Measurements from ENCODE around the gene ZNF804A.
A peak's percentile ranks its signal among the peaks of the same experiment; 100 is the strongest.

The ZNF804A gene

DNA sequence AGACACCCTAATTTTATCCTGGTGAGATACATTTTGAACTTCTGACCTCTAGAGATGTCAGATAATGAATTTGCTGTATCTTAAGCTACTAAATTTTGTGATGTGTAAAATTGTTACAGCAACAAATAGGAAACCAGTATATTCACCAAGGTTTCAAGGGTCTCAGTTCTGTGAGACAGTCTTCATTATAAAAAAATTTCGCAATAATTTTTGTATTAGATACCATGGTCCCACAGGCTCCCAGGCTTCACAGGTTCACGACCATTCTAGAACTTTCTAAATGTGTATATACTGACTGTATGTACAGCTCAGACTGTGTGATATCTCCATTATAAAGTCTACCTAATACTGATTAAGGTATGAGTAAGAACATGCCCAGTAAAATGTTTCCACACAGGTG, 181.4 kb downstream of the ZNF804A start:
- TF ChIP-seq POLR2AphosphoS5 (IDR thresholded peaks at IDR 0.05; ENCODE audit: low read depth, low read length) (no peak), POLR2A (IDR thresholded peaks at IDR 0.05; ENCODE audit: low read depth, low read length) (no peak), TAF1 (IDR thresholded peaks at IDR 0.05; ENCODE audit: borderline replicate concordance, low read depth, low read length) (no peak)
- DNase-seq (ENCODE audit: insufficient read length) (no peak), FAIRE-seq (peak; percentile 51)

DNA sequence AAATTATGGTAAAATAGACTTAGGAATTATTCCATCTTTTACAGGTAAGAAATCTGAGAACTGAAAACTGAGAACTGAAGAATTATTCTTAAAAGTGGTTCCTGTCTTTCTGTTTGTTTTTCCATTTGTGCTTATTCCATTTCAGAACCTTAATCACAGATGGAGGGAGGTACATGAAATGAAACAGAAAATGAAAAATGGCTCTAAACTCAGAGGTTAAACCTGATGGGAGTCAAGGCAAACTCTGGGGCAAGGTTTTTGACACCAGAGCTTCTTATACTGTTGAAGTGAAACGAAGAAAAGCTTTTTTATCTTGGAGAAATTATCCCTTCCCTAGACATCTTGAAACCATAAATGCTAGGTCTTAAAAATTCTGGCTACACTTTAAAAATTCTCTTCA, 182.1 kb downstream of the ZNF804A start:
- FAIRE-seq (no peak), DNase-seq (ENCODE audit: insufficient read length) (no peak)
- TF ChIP-seq TAF1 (IDR thresholded peaks at IDR 0.05; ENCODE audit: borderline replicate concordance, low read depth, low read length) = no peak
- TF ChIP-seq POLR2A (IDR thresholded peaks at IDR 0.05; ENCODE audit: low read depth, low read length) = no peak
- TF ChIP-seq POLR2AphosphoS5 (IDR thresholded peaks at IDR 0.05; ENCODE audit: low read depth, low read length) = no peak

DNA sequence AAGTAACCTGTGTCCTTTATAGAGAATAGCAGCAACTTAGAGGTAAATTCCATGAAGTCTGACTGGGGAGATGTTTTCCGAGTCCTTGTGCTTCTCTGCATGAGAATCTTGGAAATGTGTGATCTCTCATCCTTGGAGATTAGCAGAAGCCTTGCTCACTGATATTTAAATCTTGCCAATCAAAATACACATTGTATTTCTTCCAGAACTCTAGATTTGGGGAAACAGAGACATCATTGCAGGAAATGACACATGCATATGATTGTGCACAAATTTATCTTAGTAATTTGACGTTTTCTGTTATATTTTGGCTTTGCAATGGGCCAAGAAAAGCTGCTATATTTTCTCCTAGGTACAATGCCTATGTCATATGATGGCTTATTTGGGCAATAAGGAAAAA, 182.6 kb downstream of the ZNF804A start:
- FAIRE-seq = no peak

DNA sequence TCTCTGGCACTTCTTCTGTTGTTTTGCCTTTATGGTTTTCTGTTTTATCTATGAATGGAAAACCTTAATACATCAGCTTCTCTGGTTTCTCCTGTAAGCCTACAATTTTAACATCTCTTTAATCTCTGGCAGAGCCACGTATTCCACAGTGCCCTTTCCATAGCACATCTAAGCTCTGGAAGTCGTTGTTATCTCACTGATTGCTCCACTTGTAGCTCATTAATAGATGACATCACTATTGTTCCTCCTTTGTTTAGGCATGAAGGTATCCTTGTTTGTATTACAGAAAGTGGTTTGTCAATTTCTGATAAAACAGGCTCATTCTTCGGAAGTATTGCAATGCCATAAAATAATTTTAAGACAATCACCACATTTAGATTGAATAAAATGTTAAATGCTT, 185.2 kb downstream of the ZNF804A start:
- no peak for TF ChIP-seq POLR2AphosphoS5 (IDR thresholded peaks at IDR 0.05; ENCODE audit: low read depth, low read length)
- no peak for TF ChIP-seq POLR2A (IDR thresholded peaks at IDR 0.05; ENCODE audit: low read depth, low read length)
- FAIRE-seq = no peak
- no peak for DNase-seq (ENCODE audit: insufficient read length)

More for the DNA sequence above, 182.6 kb downstream of the ZNF804A start:
- TF ChIP-seq POLR2AphosphoS5 (IDR thresholded peaks at IDR 0.05; ENCODE audit: low read depth, low read length) (no peak), POLR2A (IDR thresholded peaks at IDR 0.05; ENCODE audit: low read depth, low read length) (no peak), TAF1 (IDR thresholded peaks at IDR 0.05; ENCODE audit: borderline replicate concordance, low read depth, low read length) (no peak)
- no peak for DNase-seq (ENCODE audit: insufficient read length)

DNA sequence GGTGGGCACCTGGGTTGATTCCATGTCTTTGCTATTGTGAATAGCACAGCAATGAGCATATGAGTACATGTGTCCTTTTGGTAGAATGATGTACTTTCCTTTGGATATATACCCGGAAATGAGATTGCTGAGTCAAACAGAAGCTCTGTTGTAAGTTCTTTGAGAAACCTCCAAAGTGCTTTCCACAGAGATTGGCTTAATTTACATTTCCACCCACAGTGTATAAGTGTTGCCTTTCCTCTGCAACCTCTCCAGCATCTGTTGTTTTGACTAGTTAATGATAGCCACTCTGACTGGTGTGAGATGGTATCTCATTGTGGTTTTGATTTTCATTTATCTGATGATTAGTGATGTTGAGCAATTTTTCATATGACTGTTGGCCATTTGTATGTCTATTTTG, 194.8 kb downstream of the ZNF804A start:
- TF ChIP-seq POLR2A (IDR thresholded peaks at IDR 0.05; ENCODE audit: low read depth, low read length) (no peak), POLR2AphosphoS5 (IDR thresholded peaks at IDR 0.05; ENCODE audit: low read depth, low read length) (no peak), TAF1 (IDR thresholded peaks at IDR 0.05; ENCODE audit: borderline replicate concordance, low read depth, low read length) (no peak)
- DNase-seq (ENCODE audit: insufficient read length) (no peak), FAIRE-seq (no peak)

DNA sequence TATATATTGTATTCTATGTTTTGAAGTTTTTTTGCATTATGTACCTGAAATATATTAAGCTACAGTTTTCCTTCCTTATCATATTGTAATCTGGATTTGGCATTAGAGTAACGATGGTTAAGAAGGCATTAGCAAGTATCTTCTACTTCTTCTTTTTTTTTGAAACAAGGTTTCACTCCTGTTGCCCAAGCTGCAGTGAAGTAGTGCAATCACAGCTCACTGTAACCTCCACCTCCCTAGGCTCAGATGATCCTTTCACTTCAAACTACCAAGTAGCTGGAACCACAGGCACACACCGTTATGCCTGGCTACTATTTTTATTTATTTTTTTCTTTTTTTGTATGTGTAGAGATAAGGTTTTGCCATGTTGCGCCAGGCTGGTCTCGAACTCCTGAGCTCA, 201.1 kb downstream of the ZNF804A start:
- DNase-seq (ENCODE audit: insufficient read length) (no peak), FAIRE-seq (no peak)
- no peak for TF ChIP-seq TAF1 (IDR thresholded peaks at IDR 0.05; ENCODE audit: borderline replicate concordance, low read depth, low read length)
- TF ChIP-seq POLR2A (IDR thresholded peaks at IDR 0.05; ENCODE audit: low read depth, low read length) = no peak
- TF ChIP-seq POLR2AphosphoS5 (IDR thresholded peaks at IDR 0.05; ENCODE audit: low read depth, low read length) = no peak

DNA sequence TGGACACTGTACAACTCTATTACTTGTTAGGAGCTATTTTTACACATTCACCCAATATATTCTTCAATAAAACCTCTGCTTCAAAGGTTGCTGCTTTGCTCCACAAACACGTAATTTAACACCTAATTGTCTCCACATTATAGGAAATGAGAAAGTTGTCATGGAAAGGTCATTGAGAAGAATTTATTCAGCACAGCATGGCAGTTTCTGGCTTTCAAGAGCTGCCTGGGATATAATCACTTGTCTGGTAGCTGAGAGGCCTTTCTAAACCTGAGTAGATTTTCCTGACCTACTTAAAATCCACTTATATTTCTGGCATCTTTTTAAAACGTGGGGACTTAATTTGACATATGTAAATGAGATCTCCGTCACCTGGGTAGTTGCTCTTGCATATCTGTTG, 216.1 kb downstream of the ZNF804A start:
- DNase-seq (ENCODE audit: insufficient read length) (no peak), FAIRE-seq (no peak)
- no peak for TF ChIP-seq POLR2AphosphoS5 (IDR thresholded peaks at IDR 0.05; ENCODE audit: low read depth, low read length)
- no peak for TF ChIP-seq TAF1 (IDR thresholded peaks at IDR 0.05; ENCODE audit: borderline replicate concordance, low read depth, low read length)
- no peak for TF ChIP-seq POLR2A (IDR thresholded peaks at IDR 0.05; ENCODE audit: low read depth, low read length)

DNA sequence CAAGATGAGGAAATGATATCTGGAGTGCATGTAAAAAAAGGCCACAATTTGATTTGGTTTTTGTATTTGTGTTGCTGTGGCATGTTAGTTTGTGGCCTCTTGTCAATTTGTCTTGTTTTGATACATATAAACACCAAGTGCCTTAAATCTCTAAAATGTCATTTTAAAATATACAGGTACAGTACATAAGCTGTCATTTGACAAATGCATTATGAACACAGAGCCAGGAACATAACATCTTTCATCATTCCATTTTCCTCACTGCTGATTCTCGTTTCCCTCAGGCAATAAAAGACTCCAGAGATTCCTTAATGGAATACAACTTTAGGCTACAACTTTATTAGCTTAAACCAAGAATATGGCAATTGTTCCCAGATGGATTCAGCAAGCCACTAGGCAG, 217.5 kb downstream of the ZNF804A start:
- DNase-seq (ENCODE audit: insufficient read length) (no peak), FAIRE-seq (no peak)
- TF ChIP-seq POLR2A (IDR thresholded peaks at IDR 0.05; ENCODE audit: low read depth, low read length) (no peak), TAF1 (IDR thresholded peaks at IDR 0.05; ENCODE audit: borderline replicate concordance, low read depth, low read length) (no peak), POLR2AphosphoS5 (IDR thresholded peaks at IDR 0.05; ENCODE audit: low read depth, low read length) (no peak)

DNA sequence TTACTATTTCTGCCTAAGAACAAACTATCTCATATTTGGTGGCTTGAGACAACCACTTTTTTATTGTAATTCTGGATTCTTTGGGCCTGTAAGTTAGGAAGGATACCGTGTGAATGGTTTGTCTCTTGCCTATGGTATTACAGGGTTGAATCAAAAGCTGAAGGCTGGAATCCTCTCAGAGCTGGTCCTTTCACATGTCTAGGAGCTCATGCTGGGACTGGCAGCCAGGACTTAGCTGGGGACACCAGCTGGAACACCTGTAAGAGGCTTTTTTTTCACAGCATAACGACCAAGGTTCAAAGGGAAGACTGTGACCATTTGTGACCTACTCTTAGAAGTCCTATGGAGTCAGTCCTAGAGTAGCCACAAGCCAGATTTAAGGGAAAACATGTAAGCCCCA, 226.3 kb downstream of the ZNF804A start:
- FAIRE-seq (peak; percentile 9), DNase-seq (ENCODE audit: insufficient read length) (no peak)
- TF ChIP-seq POLR2A (IDR thresholded peaks at IDR 0.05; ENCODE audit: low read depth, low read length) (no peak), POLR2AphosphoS5 (IDR thresholded peaks at IDR 0.05; ENCODE audit: low read depth, low read length) (no peak), TAF1 (IDR thresholded peaks at IDR 0.05; ENCODE audit: borderline replicate concordance, low read depth, low read length) (no peak)

DNA sequence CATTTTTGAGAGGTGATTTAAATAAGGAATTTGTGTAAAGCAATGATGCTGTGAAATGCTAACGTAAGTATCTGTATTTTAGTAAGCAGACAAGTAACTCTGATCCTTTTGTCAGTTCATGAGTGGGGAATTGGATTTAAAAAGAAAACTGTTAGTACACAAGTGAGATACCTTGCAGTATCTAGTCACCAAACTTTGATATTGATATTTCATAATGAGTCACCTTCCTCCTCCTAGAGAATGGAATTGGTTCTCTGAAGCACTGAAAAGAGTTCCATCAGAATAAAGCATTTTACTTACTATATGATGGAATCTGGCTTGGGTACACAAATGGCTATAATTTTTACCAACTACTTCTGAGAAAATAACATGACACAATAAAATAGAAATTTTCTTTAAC, 232.2 kb downstream of the ZNF804A start:
- FAIRE-seq (no peak), DNase-seq (ENCODE audit: insufficient read length) (no peak)
- TF ChIP-seq POLR2A (IDR thresholded peaks at IDR 0.05; ENCODE audit: low read depth, low read length) (no peak), POLR2AphosphoS5 (IDR thresholded peaks at IDR 0.05; ENCODE audit: low read depth, low read length) (no peak), TAF1 (IDR thresholded peaks at IDR 0.05; ENCODE audit: borderline replicate concordance, low read depth, low read length) (no peak)

DNA sequence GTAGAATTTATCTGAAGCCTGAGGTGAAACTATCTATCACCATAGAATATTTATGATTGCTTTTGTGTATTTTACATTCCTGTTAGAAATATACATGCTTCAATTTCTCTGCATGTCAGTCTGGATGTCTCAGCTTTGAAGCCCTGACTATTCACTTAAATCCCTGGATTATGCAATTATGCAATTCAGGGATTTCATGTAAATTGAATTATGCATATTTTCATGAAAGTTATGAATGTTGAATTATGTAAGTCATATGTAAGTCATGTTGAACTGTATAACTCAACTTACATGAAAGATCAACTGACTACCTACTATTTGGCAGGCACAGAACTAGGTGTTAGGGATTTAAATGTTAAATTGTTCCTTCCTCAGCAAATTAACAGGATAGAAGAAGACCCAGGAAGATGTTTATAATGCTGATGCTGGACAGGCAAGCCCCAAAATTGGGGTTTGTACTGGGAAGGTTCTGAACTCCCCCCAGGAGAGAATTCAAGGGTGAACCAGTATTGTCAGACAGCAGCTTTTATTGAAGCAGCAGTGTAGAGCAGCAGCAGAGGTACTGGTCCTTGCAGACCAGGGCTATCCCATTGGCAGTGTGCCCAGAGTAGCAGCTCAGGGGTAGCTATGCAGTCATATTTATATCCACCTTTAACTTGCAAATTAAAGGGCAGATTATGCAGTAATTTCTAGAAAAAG, 236.5 kb downstream of the ZNF804A start:
- no peak for TF ChIP-seq TAF1 (IDR thresholded peaks at IDR 0.05; ENCODE audit: borderline replicate concordance, low read depth, low read length)
- TF ChIP-seq POLR2A (IDR thresholded peaks at IDR 0.05; ENCODE audit: low read depth, low read length) = no peak
- TF ChIP-seq POLR2AphosphoS5 (IDR thresholded peaks at IDR 0.05; ENCODE audit: low read depth, low read length) = no peak
- peak; percentile 46 for FAIRE-seq
- no peak for DNase-seq (ENCODE audit: insufficient read length)

DNA sequence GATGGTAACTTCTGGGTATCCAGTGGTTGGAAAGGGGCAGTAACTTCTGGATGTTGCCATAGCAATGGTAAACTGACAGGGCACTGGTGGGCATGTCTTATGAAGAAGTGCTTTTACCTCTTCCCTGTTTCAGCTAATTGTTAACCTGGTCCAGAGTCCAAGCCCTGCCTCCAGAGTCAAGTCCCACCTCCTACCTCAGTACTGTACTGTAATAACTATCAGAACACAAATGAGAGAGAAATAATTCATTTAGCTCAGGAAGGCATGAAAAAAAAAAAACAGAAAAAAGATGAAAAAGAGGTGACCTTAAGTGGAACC, 237.0 kb downstream of the ZNF804A start:
- TF ChIP-seq POLR2AphosphoS5 (IDR thresholded peaks at IDR 0.05; ENCODE audit: low read depth, low read length) = no peak
- no peak for TF ChIP-seq POLR2A (IDR thresholded peaks at IDR 0.05; ENCODE audit: low read depth, low read length)
- TF ChIP-seq TAF1 (IDR thresholded peaks at IDR 0.05; ENCODE audit: borderline replicate concordance, low read depth, low read length) = no peak
- FAIRE-seq = no peak
- DNase-seq (ENCODE audit: insufficient read length) = no peak
